ENCODE results near the gene RFX1.

DNA sequence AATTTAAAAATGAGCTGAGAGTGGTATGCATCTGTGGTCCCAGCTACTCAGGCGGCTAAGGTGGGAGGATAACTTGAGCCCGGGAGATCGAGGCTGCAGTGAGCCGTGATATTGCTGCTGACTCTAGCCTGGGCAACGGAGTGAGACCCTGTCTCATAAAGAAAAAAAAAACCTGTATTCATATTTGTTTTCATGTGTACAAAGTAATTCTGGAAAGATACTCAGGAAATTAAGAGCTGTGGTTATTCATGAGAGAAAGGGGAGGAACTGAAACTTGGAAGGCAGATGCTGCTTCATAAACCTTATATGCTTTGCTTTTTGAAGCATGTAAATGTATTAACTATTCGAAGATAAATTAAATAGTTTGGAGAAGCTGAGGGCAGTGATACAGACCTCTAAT lies 13.0 kb upstream of the RFX1 start:
- TF ChIP-seq, protein P1, sequence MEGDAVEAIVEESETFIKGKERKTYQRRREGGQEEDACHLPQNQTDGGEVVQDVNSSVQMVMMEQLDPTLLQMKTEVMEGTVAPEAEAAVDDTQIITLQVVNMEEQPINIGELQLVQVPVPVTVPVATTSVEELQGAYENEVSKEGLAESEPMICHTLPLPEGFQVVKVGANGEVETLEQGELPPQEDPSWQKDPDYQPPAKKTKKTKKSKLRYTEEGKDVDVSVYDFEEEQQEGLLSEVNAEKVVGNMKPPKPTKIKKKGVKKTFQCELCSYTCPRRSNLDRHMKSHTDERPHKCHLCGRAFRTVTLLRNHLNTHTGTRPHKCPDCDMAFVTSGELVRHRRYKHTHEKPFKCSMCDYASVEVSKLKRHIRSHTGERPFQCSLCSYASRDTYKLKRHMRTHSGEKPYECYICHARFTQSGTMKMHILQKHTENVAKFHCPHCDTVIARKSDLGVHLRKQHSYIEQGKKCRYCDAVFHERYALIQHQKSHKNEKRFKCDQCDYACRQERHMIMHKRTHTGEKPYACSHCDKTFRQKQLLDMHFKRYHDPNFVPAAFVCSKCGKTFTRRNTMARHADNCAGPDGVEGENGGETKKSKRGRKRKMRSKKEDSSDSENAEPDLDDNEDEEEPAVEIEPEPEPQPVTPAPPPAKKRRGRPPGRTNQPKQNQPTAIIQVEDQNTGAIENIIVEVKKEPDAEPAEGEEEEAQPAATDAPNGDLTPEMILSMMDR (conservative IDR thresholded peaks at IDR 0.05; ENCODE audit: low read depth in 2 of 2): no peak
- TF ChIP-seq EZH2 (IDR thresholded peaks at IDR 0.05; ENCODE audit: low read depth, unreplicated experiment) (no peak), EZH2phosphoT487 (IDR thresholded peaks at IDR 0.05; ENCODE audit: unreplicated experiment) (no peak), CREB1 (CRISPR knock-in tag; IDR thresholded peaks at IDR 0.05; ENCODE audit: low read depth) (no peak), POLR2AphosphoS5 (IDR thresholded peaks at IDR 0.05; ENCODE audit: low read depth) (no peak), ZNF114 (CRISPR knock-in tag; IDR thresholded peaks at IDR 0.05) (no peak), JUNB (IDR thresholded peaks at IDR 0.05; ENCODE audit: unreplicated experiment) (no peak), NANOG (IDR thresholded peaks at IDR 0.05; ENCODE audit: borderline replicate concordance) (no peak)
- TF ChIP-seq, protein P2, sequence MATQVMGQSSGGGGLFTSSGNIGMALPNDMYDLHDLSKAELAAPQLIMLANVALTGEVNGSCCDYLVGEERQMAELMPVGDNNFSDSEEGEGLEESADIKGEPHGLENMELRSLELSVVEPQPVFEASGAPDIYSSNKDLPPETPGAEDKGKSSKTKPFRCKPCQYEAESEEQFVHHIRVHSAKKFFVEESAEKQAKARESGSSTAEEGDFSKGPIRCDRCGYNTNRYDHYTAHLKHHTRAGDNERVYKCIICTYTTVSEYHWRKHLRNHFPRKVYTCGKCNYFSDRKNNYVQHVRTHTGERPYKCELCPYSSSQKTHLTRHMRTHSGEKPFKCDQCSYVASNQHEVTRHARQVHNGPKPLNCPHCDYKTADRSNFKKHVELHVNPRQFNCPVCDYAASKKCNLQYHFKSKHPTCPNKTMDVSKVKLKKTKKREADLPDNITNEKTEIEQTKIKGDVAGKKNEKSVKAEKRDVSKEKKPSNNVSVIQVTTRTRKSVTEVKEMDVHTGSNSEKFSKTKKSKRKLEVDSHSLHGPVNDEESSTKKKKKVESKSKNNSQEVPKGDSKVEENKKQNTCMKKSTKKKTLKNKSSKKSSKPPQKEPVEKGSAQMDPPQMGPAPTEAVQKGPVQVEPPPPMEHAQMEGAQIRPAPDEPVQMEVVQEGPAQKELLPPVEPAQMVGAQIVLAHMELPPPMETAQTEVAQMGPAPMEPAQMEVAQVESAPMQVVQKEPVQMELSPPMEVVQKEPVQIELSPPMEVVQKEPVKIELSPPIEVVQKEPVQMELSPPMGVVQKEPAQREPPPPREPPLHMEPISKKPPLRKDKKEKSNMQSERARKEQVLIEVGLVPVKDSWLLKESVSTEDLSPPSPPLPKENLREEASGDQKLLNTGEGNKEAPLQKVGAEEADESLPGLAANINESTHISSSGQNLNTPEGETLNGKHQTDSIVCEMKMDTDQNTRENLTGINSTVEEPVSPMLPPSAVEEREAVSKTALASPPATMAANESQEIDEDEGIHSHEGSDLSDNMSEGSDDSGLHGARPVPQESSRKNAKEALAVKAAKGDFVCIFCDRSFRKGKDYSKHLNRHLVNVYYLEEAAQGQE (IDR thresholded peaks at IDR 0.05; ENCODE audit: unreplicated experiment): no peak
- TF ChIP-seq, protein P3, sequence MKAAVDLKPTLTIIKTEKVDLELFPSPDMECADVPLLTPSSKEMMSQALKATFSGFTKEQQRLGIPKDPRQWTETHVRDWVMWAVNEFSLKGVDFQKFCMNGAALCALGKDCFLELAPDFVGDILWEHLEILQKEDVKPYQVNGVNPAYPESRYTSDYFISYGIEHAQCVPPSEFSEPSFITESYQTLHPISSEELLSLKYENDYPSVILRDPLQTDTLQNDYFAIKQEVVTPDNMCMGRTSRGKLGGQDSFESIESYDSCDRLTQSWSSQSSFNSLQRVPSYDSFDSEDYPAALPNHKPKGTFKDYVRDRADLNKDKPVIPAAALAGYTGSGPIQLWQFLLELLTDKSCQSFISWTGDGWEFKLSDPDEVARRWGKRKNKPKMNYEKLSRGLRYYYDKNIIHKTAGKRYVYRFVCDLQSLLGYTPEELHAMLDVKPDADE (IDR thresholded peaks at IDR 0.05): no peak
- TF ChIP-seq, protein P4, sequence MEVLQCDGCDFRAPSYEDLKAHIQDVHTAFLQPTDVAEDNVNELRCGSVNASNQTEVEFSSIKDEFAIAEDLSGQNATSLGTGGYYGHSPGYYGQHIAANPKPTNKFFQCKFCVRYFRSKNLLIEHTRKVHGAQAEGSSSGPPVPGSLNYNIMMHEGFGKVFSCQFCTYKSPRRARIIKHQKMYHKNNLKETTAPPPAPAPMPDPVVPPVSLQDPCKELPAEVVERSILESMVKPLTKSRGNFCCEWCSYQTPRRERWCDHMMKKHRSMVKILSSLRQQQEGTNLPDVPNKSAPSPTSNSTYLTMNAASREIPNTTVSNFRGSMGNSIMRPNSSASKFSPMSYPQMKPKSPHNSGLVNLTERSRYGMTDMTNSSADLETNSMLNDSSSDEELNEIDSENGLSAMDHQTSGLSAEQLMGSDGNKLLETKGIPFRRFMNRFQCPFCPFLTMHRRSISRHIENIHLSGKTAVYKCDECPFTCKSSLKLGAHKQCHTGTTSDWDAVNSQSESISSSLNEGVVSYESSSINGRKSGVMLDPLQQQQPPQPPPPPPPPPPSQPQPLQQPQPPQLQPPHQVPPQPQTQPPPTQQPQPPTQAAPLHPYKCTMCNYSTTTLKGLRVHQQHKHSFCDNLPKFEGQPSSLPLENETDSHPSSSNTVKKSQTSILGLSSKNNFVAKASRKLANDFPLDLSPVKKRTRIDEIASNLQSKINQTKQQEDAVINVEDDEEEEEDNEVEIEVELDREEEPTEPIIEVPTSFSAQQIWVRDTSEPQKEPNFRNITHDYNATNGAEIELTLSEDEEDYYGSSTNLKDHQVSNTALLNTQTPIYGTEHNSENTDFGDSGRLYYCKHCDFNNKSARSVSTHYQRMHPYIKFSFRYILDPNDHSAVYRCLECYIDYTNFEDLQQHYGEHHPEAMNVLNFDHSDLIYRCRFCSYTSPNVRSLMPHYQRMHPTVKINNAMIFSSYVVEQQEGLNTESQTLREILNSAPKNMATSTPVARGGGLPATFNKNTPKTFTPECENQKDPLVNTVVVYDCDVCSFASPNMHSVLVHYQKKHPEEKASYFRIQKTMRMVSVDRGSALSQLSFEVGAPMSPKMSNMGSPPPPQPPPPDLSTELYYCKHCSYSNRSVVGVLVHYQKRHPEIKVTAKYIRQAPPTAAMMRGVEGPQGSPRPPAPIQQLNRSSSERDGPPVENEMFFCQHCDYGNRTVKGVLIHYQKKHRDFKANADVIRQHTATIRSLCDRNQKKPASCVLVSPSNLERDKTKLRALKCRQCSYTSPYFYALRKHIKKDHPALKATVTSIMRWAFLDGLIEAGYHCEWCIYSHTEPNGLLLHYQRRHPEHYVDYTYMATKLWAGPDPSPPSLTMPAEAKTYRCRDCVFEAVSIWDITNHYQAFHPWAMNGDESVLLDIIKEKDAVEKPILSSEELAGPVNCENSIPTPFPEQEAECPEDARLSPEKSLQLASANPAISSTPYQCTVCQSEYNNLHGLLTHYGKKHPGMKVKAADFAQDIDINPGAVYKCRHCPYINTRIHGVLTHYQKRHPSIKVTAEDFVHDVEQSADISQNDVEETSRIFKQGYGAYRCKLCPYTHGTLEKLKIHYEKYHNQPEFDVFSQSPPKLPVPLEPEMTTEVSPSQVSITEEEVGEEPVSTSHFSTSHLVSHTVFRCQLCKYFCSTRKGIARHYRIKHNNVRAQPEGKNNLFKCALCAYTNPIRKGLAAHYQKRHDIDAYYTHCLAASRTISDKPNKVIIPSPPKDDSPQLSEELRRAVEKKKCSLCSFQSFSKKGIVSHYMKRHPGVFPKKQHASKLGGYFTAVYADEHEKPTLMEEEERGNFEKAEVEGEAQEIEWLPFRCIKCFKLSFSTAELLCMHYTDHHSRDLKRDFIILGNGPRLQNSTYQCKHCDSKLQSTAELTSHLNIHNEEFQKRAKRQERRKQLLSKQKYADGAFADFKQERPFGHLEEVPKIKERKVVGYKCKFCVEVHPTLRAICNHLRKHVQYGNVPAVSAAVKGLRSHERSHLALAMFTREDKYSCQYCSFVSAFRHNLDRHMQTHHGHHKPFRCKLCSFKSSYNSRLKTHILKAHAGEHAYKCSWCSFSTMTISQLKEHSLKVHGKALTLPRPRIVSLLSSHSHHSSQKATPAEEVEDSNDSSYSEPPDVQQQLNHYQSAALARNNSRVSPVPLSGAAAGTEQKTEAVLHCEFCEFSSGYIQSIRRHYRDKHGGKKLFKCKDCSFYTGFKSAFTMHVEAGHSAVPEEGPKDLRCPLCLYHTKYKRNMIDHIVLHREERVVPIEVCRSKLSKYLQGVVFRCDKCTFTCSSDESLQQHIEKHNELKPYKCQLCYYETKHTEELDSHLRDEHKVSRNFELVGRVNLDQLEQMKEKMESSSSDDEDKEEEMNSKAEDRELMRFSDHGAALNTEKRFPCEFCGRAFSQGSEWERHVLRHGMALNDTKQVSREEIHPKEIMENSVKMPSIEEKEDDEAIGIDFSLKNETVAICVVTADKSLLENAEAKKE (CRISPR knock-in tag; IDR thresholded peaks at IDR 0.05): no peak
